Skeletal muscle cell (primary cell): ENCODE measurements around the gene SH3PXD2A.
A peak's percentile ranks its signal among the peaks of the same experiment; 100 is the strongest.

ENCODE experiments used
- DNase-seq: peaks from one replicate; pipeline ENCODE4 v3.0.0-alpha.2; 2010; ENCODE audit warnings: low read depth
- H3K4me3 ChIP-seq: 2 replicates; pipeline ENCODE4 v1.5.1; 2011; ENCODE audit warnings: low read depth, mild to moderate bottlenecking, control low read depth, low read length, moderate library complexity

Gene SH3PXD2A

DNA sequence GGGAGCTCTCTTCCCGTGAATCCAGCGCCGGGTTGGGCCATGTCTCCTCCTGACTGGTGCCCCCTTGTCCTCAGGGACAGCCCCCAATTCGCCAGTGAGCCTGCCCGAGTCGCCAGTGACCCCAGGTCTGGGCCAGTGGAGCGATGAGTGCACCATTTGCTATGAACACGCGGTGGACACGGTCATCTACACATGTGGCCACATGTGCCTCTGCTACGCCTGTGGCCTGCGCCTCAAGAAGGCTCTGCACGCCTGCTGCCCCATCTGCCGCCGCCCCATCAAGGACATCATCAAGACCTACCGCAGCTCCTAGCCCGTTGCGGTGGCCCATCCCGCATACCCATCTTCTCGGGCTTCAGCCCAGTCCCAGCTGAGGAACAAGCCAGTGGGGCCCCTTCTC, 265.3 kb downstream of the SH3PXD2A start:
- H3K4me3 ChIP-seq = no peak overlapping the region
- no peak for DNase-seq

DNA sequence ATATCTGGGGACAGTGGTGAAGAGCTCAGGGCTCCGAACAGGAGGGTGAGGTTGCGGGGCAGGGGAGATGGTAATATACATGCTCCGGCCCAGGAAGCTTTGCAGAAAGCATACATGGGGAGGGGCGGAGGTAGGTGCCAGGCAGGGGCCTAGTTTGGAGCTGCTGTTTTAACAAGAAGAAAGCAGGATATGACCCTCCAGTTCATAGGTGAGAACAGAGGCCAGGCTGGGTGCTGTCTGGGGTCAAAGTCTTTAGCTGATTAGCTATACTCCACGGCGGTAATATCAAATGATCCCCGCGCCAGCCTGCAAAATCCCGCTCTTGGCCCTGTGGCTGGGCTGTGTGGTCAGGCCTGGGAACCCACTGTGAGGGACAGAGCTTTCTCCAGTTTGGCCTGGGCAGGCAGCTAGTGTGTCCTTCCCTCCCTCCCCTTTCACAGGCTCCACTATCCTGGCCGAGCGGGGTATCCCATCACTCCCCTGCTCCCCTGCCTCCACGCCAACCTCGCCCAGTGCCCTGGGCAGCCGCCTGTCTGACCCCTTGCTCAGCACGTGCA, 266.2 kb downstream of the SH3PXD2A start:
- H3K4me3 ChIP-seq = no peak overlapping the region
- DNase-seq = no peak

DNA sequence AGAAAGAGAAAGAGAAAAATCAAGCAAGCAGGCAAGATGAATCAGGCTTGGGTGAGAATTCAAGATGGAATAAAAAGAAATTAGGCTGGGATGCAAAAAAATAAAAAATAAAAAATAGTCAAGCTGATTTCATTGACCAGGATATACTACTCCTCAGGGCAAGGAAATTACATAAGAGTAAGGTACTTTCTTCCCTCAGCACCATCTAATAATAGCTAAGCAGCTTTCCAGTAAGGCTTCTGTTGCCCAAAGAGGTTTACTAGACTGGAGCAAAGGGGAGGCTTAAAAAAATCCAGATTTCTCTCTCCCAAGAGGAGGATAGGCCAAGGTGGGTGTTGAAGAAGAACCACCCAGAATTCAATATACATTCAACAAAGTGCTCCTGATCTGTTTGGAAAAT, 268.3 kb downstream of the SH3PXD2A start:
- no peak overlapping the region for H3K4me3 ChIP-seq
- no peak for DNase-seq

DNA sequence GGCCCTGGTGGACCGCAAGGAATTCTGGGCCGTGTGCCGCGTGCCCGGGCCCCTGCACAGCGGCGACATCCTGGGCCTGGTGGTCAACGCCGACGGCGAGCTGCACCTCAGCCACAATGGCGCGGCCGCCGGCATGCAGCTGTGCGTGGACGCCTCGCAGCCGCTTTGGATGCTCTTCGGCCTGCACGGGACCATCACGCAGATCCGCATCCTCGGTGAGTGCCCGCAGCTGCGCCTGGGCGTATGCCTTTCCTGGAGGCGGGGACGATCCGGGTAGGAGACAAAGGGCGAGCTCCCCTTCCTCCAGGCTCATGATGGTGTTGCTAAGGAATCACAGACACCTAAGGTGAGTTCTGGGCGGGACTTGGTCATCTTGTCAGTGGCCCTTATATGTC, 270.4 kb downstream of the SH3PXD2A start:
- no peak for DNase-seq
- no peak overlapping the region for H3K4me3 ChIP-seq

DNA sequence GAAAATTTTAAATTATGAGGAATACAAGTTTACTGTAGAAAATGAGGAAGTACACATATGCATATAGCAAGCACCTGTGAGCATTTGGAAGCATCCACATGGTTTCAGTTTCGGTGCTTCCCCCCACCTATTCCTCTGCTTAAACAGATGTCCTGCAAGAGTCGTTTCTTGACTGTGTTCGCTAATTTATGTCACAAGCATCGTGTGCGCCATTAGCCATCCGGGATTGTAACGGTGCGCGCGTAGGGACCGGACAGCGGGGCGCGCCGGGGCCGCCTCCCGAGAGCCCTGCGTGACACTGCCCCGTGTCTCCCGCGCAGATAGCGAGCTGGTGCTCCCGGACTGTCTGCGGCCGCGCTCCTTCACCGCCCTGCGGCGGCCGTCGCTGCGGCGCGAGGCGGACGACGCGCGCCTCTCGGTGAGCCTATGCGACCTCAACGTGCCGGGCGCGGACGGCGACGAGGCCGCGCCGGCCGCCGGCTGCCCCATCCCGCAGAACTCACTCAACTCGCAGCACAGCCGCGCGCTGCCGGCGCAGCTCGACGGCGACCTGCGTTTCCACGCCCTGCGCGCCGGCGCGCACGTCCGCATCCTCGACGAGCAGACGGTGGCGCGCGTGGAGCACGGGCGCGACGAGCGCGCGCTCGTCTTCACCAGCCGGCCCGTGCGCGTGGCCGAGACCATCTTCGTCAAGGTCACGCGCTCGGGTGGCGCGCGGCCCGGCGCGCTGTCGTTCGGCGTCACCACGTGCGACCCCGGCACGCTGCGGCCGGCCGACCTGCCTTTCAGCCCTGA, 271.0 kb downstream of the SH3PXD2A start:
- H3K4me3 ChIP-seq = peak overlapping the region; percentile 40
- DNase-seq = no peak

DNA sequence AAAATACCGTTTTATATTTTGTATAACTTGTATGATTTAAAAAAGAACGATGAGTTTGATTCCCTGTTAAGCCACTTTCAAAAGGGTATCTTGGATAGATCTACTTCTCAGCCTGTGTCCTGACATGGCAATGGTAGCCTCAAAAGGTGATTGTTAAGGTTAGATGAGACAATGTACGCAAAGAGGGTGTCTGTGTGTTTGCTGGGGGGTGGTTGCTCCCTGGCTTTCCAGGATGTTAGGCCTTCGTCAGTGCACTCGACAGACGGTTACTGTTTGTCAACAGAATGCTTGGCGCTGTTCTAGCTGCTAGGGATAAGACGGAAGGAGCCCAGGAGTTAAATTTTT, 271.5 kb downstream of the SH3PXD2A start:
- peak overlapping the region; percentile 40 for H3K4me3 ChIP-seq
- no peak for DNase-seq

DNA sequence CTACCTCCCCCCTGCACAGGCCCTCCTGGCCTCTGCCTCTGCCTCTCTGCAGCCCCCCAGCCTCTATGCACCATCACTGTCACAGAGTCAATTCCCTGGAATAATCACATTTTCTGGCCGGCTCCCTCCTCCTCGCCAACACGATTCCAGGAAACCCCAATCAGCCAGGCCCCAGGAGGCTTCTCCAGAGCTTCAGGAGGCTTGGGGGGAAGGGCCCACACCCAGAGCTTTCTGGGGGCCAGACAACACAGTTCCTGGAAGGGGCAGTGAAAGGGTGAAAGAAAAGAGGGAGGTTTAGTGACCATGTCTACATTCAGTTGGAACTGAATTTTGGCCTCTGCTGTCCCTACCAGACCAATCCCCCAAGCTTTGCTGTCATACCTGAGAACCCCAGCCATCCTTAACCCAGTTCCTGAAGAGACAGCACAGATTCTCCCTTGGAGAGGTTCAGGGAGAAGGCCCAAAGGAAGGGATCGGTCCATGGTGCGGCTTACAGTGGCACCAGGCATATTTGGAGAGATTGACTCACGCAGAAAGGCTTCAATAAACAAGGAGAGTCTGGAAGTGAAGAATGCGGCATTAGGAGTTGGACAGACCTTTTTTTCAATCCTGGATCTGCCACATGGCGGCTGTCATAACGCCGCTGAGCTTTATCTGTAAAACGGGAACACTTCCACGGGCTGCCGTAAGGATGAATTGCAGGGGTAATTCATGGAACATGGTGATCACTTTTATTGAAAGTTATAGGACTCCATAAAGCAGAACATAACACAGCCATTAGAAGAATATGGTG, 272.8 kb downstream of the SH3PXD2A start:
- H3K4me3 ChIP-seq = no peak overlapping the region
- DNase-seq = no peak

DNA sequence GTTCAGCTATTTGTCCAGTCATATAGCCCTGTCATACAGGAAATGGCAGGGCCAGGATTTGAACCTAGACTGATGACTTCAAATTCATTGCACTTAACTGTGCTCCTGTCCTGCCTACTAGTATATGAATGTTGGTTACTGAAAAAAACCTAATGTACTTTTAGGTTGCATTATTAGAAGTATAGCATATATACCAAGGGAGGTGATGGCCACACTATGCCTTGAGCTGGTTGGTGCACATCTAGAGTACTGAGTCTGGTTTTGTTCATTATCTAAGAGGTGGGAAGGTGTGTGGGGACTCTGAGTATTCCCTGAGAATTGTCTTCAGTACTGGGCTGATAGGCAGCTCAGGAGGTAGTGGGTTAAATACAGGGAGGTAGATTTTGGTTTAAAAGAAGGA, 273.9 kb downstream of the SH3PXD2A start:
- no peak overlapping the region for H3K4me3 ChIP-seq
- no peak for DNase-seq

DNA sequence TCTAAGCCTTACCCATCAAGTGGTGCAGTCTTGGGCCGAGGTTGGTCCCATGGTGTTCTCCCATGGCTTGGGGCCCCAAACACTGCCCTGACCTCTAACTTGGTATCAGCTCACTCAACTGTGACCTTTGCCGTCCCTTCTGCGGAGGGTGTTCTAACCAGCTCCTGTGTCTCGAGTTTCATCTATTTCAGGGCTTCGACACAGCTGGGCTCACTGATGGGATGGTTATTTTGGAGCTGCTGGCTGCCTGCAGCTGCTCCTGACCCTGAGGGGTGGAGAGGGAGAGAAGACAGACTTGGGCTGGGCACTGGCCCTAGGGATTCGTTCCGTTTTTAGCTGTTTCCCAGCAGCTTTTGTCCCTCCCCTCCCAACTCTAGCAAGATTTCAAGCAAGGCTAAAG, 274.9 kb downstream of the SH3PXD2A start:
- H3K4me3 ChIP-seq = no peak overlapping the region
- DNase-seq = no peak

DNA sequence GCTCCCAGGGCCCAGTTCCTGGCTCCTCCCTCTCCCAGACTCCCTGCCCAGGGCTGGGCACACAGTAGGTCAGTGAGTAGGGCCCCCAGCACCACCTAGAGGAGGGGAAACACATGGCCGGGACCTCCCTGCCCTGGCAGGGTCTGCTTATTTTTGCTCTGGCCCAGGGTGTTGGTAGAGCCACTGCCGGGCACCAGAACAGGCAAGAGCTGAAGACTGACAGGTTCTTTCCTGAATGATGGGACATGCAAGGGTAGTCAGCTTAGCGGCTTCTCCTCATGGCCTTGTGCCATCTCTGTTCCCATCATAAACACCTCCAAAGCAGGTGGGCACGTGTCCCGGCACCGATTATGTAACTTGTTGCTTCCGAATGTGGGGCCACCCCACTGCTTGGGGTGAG, 275.4 kb downstream of the SH3PXD2A start:
- no peak for DNase-seq

DNA sequence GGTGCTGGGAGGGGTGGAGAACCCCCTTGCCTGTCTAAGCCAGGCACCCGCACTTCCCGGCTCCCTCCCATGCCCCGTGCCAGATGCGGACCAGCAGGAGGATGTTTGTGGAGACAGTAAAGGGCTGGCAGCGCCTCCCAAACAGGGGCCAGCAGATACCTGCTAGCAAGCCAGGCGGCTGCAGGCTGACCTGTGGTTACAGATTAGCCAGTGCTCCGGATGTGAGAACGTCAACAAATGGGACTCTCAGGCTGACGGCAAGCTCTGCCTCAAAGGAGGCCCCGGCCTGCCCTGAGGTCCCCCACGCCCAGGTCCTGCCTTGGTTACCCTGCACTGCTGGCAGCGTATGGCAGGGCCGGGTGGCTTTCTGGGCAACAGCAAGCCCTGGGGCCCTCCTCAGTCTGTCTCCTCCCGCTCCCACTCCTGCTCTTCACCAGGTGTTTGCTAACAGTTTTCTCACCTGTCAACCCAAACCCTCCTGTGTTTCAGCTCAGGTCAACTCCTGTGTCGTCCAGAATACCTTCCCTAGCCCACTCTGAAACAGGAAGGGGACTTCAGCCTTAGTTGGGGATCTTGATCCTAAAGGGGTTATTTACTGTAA, 276.5 kb downstream of the SH3PXD2A start:
- no peak for DNase-seq
- H3K4me3 ChIP-seq = no peak overlapping the region

More for the DNA sequence above, 275.4 kb downstream of the SH3PXD2A start:
- H3K4me3 ChIP-seq = no peak overlapping the region

DNA sequence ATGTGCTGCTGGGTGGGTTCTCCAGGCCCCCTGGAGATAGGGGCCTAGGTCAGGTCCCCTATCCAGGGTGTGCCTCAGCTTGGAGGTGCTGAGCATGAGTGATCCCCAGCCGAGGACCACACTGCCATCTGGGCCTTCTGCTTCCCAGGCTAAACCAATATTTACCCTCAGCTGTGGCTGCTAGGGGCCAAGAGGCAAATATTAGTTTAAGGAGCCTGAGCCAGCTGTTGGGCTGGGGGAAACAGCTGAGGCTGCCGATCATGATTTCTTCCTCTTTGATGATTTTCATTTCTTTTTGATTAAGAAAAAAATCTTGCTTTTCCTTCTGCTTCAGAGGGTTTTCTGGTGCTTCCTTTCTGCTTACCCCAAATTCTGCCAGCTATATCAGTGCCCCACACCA, 278.5 kb downstream of the SH3PXD2A start:
- H3K4me3 ChIP-seq = no peak overlapping the region
- DNase-seq = no peak

DNA sequence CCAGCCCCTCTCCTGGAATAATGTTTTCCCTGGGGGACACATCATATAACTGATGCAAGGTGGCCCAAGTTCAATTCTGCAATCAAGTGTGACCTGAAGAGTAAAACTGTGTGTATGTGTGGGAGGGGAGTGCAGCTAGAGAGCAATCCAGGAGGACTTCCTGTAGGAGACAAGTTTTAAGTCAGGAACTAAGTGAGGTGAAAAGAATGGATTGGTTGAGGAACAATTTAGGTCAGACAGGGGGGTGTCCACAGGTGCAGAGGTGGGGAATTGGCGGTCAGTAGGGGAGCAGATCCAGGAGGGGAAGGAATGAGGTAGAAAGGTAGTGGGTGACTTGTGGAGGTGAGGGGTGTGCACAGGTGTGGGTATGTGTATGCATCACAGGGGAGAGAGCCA, 279.3 kb downstream of the SH3PXD2A start:
- H3K4me3 ChIP-seq = no peak overlapping the region
- DNase-seq = no peak

DNA sequence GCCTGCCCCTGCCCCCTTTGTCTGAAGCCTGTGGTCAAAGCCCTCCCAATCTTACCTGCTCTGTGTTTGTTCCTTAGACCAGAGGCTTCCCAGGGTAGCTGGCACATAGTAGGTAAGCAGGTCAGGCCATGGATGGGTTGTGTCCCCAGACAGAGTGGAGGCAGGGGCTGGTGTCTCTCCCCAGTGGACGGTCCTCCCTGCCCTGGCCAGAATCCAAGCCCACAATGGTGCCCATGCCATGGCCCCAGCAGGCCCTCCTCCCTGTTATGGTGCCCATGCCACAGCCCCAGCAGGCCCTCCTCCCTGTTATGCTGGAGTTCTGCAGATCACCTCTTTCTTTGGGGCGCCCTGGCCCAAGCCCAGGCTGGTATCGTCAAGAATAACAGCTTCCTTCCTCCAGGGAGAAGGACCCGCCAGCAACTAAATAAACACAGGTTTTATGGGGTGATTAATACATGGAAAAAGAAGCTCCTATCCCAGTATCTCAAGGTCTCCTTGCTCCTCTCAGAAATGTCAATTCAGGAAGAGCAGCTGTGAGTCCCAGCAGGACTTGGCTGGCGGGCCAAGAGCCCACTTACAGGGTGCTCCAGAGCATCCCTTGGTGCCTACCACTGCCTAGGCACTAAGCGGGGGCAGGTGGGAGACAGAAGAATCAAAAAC, 279.8 kb downstream of the SH3PXD2A start:
- no peak for DNase-seq
- H3K4me3 ChIP-seq = no peak overlapping the region

DNA sequence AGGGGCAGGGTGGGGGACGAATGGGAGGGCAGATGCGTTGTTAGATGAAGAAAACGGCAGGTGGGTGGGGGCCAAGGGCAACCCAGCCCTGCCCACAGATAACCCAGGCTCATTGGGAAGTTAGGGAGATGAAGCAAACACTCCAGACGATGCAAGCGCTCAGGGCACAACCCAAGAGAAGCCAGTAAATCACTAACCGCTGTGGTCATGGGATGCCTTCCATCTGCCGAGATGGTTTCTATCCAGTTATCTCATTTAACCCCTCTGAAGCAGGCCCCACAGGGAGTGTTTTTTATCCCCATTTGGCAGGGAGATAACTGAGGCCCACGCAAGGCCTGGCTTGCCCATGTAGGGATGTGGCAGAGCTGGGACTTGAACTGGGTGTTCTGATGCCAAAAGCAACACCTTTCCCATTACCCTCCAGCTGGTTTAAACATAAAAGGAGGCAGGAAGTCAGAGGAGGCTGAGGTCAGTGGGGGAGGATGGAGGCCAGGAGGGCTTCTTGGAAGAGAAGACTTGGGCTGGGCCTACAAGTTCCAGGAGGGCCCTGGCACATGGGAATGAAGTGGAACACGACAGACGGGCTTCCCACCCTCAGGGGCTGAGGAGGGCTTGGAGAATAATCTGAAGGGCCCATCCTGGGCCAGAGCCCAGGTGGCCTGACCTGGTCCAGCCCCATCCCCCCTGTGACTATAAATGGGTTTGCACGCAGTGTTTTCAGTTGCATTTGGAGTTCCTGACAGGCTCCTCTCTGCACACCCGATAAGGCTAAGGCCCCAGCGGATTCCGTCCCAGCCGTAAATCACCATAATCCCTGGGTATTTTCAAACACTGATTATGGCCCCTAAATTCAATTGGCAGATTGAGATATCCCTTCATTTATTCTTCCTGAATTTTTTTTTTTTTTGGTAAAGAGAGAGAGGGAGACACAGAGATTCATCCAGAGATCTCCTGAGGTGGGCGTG, 281.0 kb downstream of the SH3PXD2A start:
- no peak for DNase-seq
- no peak overlapping the region for H3K4me3 ChIP-seq

DNA sequence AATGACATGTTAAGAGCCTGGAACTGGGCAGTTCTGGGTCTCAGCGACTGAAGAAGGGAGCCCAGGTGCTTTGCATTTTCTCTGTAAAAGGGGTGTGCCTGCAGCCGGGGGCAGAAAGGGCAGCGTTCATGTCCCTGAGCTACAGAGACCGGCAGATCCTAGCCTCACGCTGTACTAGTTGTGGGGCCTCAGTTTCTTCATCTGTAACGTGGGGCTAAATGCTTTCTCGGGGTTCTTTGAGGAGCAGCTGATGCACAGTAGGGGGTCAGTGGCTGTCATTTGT, 282.2 kb downstream of the SH3PXD2A start:
- no peak for DNase-seq
- H3K4me3 ChIP-seq = no peak overlapping the region

DNA sequence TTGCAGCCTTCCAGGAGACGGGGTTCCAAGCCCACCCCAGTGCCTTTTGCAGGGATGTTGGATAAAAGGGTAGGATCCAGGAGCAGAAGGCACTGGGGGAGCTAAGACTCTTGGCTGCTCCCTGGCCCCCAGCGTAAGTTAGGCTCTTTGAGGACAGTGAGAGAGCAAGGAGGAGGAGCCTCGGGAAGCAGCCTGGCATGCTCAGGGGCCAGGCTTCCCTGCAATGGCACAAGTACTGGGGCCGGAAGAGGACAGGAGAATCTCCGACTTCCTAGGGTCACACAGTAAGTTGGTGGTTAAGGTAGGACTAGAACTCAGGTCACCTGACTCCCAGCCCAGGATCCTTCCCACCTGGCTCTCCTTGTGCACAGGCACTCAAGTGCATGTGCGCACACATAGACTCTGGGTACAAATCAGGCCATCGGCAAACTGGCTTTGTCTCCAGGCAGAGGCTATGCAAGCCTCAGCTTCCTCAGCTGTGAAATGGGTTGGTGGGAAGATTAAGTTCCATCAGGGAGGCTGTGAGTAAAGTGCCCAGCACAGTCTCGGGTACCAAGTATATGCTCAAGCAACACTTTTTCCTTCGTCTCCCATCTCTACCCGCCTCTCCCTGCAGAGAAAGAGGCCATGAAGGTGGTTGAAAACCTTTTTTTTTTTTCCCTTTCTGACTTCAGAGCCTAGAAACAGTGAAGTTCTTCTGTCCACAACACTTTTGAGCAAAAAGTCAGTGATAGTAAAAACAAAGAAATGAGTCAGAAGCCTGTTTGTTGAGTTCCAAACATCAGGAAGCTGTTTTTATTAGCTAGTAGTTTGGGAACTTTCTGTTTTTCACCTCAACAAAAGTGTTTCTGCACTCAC, 282.8 kb downstream of the SH3PXD2A start:
- H3K4me3 ChIP-seq = no peak overlapping the region
- DNase-seq = no peak

DNA sequence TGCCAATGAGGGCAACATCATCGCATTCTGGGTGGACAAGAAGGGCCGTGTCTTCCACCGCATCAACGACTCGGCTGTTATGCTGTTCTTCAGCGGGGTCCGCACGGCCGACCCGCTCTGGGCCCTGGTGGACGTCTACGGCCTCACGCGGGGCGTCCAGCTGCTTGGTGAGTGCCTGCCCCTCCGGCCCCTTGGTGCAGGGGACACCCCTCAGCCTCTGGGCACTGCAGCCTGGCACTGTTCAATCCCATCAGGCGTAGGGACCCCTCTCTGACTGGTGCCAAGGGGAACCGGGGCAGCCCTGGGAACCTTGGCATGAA, 283.8 kb downstream of the SH3PXD2A start:
- H3K4me3 ChIP-seq = no peak overlapping the region
- DNase-seq = no peak
